ENCODE measurements around the gene DENND11.
"Not testable (repeated sequence)": the region's sequence is repeated elsewhere in the genome, so short reads cannot be mapped to it uniquely, and the experiment has no call there.

The DENND11 gene

DNA sequence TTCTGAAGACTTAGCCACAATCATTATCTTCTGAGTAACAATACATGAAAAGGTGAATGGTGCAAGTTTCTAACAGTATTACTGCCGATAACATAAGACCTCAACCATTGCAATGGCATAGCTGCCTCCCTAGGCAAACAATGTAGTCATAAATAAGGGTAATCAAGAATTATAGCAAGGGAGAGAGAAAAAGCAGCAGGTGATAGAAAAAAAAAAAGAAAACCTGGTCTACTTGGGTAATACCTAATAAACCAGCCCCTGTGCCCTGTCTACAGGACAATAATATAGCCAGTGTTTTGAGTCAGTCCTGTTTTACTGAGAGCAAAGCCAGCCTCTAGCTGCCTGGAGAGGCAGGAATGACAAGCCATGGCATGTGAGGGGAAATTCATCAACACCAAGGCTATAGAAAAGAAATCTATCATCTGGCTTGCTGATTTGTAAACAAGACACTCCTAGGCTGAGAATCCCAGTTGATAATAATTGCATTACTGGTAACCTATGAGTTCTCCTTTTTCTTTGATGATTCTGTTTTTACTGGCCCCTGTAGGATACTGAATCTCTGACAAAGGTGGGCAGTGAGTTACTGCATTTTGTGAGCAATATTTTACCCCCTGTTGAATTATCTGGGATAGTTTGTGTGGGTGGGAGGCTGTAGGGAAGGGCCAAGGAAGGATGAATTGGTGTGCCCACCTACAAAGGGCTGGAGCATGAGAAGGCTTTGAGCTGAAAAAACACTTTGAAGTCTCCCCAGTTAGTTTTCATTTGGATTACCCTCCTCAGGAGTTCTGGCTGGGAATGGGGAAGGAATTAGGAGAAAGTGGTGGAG is 4.5 kb upstream of the DENND11 start:
- DNase-seq (ENCODE audit: low read depth): no peak

DNA sequence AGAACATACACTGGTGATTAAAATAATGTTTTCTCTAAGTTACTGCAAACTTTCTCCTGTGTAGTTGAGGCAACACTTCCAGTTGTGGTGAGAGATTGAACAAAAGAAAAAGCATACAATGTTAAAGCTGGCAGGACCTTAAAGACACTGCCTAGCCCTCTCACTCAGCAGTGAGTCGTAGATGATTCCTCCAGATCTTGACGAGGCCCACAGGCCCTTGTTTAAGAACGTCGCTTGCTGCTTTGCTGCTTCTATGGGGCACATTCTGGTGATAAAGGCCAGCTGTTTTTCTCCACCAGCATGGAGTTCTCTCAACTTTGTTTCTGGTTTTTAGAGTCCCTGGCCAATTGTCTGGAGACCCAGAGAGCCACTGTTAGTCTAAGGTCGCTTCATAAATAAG is 2.8 kb upstream of the DENND11 start:
- DNase-seq (ENCODE audit: low read depth): no peak

DNA sequence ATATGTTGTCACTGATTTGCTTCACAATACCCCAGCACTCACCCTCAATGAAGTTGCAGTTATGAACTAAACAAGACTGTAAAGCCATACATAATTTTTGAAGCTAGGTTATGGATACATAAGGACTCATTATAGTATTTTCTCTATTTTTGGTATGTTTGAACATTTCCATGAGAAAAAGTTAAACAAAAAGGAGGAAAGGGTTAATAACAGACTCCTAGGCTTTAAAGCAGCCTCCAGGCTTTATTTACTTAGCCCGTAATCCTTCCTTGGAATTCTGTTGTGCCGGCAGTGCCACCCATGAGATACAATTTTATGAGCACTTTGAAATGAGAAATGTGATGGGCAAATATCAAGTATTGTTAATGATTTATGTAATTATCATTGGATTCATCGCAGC is 2.1 kb upstream of the DENND11 start:
- no peak for DNase-seq (ENCODE audit: low read depth)

DNA sequence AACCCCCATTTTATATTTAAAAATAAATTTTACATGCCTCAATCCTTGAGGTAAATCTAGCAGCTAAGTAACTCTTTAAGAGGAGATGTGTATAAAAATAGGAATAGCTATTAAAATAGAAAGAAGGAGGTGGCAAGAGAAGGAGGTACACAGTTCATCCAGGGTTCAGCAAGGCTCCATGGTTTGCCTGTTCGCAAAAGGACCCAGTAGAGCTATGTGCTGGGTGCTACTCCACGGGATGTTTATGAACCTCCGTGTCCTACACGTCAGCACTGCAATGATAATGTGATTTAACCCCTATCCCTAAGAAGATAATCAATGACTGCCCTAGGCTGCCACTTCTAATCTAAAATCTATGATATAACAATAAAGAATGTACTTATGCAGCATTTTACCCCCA is 926 bp upstream of the DENND11 start:
- DNase-seq (ENCODE audit: low read depth): no peak

DNA sequence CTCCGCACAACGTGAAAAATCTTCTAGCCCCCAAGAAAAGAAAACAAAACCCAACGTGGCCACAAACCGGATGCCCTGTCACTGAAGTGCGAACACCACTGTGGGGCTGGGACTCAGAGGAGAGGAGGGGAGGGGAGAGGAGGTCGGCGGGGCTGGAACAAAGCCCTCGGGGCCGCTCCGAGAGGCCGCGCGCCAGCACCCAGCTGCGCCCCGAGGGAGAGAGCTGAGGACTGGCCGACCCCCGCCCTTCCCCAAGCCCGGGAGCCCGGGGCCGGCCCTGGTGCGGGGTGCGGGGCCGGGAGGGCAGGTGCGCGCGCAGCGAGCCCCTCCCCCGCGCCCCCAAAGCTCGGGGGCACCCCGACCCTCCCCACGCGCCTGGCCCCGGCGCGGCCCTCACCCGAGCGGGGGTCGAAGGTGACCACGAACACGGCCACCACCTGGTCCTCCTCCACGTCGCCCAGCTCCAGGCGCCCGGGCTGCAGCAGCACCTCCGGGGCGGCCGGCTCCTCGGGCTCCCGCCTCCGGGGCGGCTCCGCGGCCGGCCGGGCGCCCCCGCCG is 398 bp downstream of the DENND11 start:
- DNase-seq (ENCODE audit: low read depth): peak; percentile 61

DNA sequence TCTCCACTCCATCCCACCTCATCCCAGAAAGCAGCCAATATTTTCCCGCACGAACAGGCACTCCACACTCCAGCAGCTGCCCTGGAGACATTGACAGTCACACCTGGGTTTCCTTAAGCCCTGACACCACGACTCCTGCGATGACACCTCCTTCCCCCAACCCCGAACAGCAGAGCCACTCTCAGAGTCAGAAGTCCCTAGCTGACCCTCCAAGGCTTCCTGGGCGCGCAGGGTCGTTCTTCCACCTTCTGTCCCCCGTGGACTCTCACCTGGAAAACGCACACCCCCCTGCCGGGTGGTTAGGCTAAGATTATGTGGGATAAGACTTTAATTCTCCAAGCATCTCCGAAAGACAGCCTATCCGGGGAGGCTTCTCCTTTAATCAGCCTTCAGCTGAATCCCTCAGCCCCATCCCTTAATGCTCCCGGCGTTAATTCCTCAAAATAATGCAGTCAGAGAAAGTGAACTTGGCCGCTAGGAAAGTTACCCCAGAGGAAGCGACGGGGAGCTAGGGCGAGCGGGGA is 1.1 kb downstream of the DENND11 start:
- DNase-seq (ENCODE audit: low read depth): no peak

DNA sequence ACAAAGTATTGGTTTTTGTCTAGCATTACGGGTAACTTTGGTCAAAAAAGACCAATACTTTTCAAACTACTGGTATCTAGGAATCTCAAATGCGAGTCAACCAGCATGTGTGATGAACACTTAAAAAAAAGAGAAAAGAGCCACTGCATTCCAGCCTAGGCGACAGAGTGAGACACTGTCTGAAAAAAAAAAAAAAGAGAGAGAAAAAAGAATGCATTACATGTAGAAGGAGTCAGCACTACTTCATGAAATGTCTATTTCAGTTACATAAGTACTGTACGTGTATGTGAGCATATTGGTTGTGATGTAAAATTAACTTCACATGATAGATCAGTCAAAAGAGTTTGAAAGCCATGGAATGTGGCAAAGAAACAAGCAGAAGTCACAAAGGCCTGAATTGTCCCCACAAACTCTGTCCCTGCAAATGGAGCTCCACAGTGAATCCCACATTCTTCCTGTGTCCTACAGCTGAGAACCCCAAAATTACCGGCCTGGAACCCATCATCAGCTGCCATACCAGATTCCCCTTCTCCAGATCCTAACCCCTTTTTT is 1.6 kb downstream of the DENND11 start:
- no peak for DNase-seq (ENCODE audit: low read depth)

DNA sequence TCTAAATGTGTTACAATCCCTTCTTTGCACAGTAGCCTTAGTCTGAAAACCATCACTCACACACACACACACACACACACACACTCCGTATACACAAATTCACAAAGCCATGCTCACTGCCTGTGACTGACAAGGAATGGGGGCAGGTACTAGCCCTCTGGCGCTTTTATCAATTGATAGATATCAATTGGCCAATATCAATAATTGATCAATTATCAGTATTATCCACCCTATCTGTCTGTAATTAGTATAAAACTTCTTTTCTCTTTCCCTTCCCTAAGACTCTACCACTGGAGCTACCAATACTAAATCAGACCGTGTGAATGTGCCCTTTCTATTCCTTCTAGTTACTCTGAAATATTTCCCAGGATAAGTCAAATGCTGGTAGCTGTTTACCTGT is 2.1 kb downstream of the DENND11 start:
- DNase-seq (ENCODE audit: low read depth): no peak

DNA sequence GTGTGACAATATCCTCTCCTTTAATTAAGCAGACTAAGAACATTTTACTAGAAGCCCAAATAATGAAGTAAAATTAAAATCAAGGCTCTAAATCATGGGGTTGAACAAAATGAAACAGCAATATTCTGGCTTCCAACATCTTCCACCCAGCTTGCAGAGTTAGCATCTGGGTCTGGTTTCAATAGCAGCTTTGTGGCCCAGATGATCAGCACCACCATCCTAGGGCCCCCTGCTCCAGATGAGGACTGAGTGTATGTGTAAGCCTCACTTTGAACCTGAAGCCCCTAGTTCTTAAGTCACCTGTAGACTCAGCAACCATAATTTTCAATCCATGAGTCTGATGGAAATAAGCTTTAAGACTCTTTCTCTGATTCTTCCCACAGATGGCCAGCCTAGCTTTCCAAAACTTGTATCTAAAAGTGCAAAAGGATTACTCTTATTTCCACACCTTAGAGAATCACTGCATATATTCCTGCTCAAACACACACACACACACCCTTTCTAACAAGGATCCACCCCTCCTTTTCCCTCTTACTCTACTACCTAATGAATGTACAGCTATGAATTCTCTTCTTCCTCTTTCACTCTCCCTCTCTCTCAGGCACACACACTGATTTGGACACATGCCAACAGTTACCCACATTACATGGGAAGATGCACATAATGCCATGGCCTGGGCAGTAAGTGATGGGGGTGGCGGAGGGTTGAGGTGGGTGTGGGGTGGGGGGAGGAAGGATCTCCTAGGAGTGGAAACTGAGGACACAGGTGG is 3.5 kb downstream of the DENND11 start:
- DNase-seq (ENCODE audit: low read depth): no peak

DNA sequence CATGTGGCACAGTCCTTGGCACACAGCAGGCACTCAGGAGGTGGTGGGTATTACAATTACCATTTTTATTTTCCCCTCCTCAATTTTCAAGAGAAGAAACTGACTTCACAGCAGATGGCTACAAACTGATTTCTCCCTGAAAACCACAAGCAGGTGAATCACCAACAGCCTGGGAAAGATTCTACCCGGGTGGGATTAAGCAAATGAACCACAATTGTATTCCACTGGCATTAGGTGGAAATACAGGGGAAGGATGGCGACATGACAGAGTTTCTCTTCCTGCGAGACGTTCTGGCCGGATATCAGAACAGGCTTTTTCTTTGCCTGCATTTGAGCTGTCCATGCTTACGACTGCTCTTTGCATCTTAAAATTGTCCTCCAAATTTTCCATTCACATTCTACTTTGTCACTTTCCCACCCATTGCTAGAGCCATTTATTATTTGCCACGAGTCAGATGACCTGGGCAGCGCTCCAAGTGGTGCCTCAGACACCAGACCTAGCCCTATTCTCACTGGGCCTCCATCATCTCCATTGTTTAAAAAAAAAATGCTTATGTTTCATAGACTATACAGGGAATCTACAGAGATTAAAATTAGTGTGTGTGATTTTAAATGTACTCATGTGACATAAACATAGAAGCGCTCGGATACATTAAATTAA is 4.6 kb downstream of the DENND11 start:
- no peak for DNase-seq (ENCODE audit: low read depth)

DNA sequence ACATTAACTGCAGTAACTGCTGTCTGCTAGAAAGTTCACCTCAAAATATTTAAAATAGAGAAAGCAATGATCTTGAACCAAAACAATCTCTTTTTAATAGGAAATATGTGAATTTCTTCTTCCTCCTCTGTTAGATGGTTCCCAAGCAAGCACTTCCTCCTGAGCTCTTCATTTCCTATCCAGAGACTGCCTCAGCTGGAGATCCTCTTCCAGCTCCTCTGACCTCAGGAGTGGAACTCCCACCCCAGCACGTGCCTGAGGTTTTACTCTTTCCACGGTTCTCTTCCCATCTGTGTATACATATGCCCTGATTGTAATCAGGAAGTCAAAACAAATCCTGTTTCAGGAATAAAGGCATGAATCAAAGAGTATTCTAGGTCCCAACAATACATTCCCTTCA is 5.6 kb downstream of the DENND11 start:
- no peak for DNase-seq (ENCODE audit: low read depth)

DNA sequence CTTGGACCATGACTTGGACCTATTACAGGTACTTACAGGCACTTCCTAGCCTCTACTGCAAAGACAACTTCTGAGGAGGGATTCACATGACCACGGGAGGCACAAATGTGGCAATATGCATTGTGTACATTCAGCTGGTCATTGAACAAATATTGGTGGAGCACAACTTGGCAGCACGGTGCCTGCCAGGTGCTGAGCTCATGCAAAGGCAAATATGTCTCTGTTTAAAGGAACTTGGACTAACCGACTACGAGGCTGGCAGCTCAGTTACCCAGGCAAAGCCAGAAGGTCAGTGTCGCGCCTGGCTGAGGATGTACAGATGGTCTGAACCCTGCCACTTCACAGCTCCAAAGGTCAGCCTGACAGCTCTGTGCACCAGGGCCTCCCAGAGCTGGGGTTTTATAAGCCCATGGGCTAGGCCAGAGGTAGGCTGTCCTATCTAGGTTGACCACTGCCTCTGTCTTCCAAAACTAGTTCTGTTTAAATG is 6.1 kb downstream of the DENND11 start:
- DNase-seq (ENCODE audit: low read depth): no peak

DNA sequence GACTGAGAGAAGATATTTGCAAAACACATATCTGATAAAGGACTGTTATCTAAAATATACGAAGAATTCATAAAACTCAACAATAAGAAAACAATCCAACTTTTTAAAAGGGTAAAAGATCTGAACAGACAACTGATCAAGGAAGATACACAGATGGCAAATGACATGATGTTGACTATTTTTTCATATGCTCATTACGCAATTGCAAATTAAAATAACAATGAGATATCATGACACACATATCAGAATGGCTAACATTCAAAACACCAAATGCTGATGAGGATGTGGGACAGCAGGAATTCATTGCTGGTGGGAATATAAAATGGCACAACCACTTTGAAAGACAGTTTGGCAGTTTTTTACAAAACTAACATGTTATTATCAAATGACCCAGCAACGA is 8.9 kb downstream of the DENND11 start:
- DNase-seq (ENCODE audit: low read depth): no peak

DNA sequence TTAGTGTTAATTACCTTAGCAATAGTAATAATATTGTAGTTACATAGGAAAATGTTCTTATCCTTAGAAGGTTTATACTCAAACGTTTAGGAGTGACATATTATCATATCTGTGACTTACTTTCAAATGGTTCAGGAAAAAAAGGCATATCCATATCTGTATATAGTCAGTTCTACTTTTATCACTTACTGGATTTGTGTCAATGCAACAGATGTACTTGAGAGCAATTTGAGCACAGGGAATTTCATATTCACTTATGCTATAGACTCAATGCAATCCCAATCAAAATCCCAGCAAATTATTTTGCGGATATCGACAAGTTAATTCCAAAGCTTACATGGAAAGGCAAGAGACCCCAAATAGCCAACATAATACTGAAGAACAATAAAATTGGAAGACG is 10.0 kb downstream of the DENND11 start:
- no peak for DNase-seq (ENCODE audit: low read depth)

DNA sequence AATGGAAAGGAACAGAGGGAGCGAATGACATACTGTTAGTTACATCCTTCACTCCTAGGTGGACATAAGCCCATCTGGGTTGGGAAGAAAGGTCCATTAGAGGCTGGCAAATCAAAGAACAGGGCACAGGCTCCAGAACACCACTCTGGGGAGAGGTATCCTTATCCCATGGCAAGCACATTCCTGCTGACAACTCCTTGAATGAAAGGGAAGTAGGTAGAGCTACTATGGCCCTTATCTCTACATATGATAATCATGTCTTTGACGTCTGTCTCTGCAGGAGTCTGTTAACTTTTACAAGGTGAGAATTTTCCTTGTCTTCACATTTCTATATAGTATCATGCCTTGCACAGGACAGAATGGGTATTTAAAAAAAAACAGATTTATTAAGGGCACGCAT is 10.4 kb downstream of the DENND11 start:
- DNase-seq (ENCODE audit: low read depth): no peak

DNA sequence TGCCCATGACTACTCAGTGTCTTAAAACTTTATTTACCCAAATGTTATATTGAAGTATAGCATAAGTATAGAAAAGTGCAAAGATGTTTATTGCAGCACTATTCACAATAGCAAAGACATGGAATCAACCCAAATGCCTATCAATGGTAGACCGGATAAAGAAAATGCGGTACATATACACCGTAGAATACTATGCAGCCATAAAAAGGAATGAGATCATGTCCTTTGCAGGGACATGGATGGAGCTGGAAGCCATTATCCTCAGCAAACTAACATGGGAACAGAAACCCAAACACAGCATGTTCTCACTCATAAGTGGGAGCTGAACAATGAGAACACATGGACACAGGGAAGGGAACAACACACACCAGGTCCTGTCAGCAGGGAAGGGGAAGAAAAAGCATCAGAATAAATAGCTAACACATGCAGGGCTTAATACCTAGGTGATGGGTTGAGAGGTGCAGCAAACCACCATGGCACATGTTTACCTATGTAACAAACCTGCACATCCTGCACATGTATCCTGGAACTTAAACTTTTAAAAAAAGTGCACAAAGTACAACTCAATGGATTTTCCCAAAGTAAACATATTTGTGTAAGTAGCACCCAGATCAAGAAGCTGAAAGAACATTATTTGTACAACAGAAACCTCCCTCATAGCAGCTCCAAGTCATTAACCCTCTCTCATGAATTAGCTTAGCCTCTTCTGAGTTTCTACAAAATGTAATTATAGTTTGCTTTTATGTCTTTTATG is 12.7 kb downstream of the DENND11 start:
- DNase-seq (ENCODE audit: low read depth): not testable (repeated sequence)

DNA sequence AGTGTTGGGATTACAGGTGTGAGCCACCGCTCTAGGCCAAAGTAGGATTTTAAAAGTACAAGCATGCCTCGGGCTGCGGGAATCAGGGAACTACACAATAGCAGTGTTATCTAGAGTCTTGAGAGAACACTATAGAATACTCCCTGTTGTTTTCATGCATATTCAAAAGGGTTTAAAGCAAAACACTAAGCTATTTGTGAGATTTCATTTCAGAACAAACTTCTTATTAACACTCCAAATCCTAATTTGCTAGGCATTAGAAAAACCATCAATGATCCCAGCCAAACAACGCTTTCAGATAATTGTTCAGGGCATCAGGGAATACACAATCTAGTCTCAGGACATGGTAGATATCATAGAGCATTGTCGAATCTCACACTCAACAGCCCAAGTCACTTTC is 13.9 kb downstream of the DENND11 start:
- no peak for DNase-seq (ENCODE audit: low read depth)

DNA sequence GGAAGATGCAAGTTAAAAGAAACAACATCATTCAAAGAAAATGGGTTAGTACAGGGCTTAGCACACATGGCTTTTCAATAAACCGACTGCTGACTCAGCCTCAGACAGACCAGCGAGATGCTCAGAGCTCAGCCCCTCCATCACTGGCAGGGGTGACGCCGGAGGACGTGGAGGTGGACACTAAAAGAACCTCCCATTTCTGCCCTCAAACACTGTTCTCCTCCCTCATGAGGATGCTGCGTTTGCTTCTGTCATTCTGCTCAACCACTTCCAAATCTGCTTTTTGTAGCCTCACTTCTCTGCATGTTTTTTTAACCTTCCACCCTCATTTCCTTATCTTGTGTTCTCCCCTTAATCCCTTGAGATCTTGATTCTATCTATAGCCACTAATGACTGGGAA is 15.3 kb downstream of the DENND11 start:
- no peak for DNase-seq (ENCODE audit: low read depth)

DNA sequence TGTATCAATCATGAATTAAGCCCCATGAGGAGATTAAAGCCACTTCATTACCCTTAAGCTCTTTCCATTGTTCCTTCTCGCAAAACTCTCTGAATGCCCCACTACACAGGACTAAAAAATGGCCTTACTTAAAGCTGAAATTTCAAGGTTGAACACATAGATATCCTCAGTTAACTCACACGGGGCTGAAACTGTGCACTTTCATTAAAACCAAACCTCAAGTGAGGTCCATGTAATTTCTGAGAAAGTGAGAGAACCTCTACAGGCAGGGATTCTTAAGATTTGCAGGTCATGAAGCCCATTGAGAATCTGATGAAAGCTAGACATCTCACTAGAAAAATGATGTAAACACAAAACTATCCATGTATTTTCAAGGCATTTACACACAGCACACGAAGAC is 15.9 kb downstream of the DENND11 start:
- no peak for DNase-seq (ENCODE audit: low read depth)

DNA sequence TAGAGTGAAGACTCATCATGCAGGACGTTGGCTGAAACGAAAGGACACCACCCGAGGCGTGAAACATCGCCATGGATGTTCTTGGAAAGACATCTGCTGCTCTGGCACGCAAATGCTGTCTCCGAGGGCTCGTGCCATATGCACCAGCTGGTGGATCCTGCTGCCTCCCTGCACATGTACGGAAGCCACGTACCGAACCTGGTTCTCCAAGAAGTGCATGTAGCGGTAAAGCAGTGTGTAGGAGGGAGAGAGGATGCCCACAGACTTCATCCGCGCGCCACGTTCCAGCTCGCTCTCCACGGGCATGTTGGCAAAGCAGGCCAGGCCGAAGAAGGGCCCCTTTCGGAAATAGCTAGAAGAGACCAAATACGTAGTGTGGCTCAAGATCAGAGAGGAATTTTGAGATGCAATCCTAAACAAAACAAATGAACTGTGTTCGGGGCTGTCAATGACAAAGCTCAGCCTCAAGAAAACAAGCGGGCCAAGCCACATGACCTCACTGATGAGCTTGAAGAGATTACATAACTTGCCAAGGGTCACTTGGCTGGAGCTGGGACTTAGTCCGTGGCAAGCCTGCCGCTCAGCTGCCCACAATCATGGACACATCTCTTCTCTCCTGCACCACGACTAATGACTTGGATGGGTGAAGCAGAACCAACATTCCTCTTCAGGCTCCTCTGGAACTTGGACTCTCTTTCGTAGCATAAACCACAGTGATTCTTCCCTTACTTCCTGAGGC is 16.5 kb downstream of the DENND11 start:
- DNase-seq (ENCODE audit: low read depth): no peak

DNA sequence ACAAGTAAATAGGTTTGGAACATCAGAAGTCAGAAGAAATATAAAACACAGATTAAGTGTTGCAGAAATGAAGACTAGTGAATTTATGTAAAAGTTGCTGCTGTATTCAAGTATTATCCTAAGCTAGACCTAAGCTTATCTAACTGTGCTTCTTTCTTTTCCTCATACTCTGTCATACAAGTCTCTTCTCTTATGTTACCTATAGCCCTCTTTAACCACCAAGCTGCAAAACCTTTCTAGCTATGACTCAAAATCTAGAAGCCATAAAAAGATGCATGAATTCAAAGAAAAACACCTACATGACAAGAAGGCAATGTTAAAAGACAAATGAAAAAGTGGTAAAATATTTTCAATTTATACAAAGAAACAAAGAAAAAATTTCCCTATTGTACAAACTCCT is 23.0 kb downstream of the DENND11 start:
- DNase-seq (ENCODE audit: low read depth): no peak
